ENCODE measurements around the gene FLRT2.

Gene FLRT2

GRCh38 chr14:85662096-85662495, 132.2 kb downstream of the FLRT2 start:
- no peak for DNase-seq (ENCODE audit: low spot score)

GRCh38 chr14:85663256-85663655, 133.3 kb downstream of the FLRT2 start:
- no peak for DNase-seq (ENCODE audit: low spot score)

- no peak for DNase-seq (ENCODE audit: low spot score)
These were observed 133.7 kb downstream of the FLRT2 start for GRCh38 chr14:85663667-85664066.

- no peak for DNase-seq (ENCODE audit: low spot score)
These were observed 146.0 kb downstream of the FLRT2 start for GRCh38 chr14:85675957-85676356.

GRCh38 chr14:85686908-85687307, 157.0 kb downstream of the FLRT2 start:
- DNase-seq (ENCODE audit: low spot score): no peak

- DNase-seq (ENCODE audit: low spot score): no peak
These were observed 157.5 kb downstream of the FLRT2 start for GRCh38 chr14:85687456-85687855.

- DNase-seq (ENCODE audit: low spot score): no peak
These were observed 158.1 kb downstream of the FLRT2 start for GRCh38 chr14:85688006-85688405.

- DNase-seq (ENCODE audit: low spot score): no peak
These were observed 165.4 kb downstream of the FLRT2 start for GRCh38 chr14:85695300-85695699.

GRCh38 chr14:85701116-85701515, 171.2 kb downstream of the FLRT2 start:
- DNase-seq (ENCODE audit: low spot score): no peak

- no peak for DNase-seq (ENCODE audit: low spot score)
These were observed 171.8 kb downstream of the FLRT2 start for GRCh38 chr14:85701763-85702162.

- DNase-seq (ENCODE audit: low spot score): no peak
These were observed 172.2 kb downstream of the FLRT2 start for GRCh38 chr14:85702191-85702590.

- no peak for DNase-seq (ENCODE audit: low spot score)
These were observed 173.1 kb downstream of the FLRT2 start for GRCh38 chr14:85702997-85703396.

All from ecto neural progenitor cell (in vitro differentiated cells).